HepG2 (cell line): ENCODE data around the gene TSPAN15. TPM values are rescaled to one million over a fixed set of nuclear protein-coding genes. Genes with fewer than 3 reads are reported as not detected.

ENCODE experiments used
- ATAC-seq: fragments of 200-7000 bp; cut with Tn5 transposase; 3 replicates; pipeline ENCODE4 v1.9.1; 2020; ENCODE audit warnings: mild to moderate bottlenecking, moderate library complexity
- BruUV-seq: library from RNA; stranded (reverse); fragments of 400-500 nt; replicated peaks from 2 replicates; lab custom pipeline; 2021; lab: Mats Ljungman, UMichigan
- CTCF ChIA-PET: fragments of 300-600 bp; formaldehyde crosslinking; extraction: SDS; loops from one replicate; lab custom pipeline; 2021; ENCODE audit warnings: low total read pairs, inconsistent platforms, low intra/inter-chr PET ratio; lab: Yijun Ruan, JAX
- POLR2A ChIA-PET: fragments of 350-600 bp; sonication (Branson Sonifier 250); formaldehyde crosslinking; loops from one replicate; lab custom pipeline; 2020; ENCODE audit warnings: antibody characterized with exemption, inconsistent platforms; lab: Yijun Ruan, JAX
- DNase-seq: peaks from one replicate; pipeline ENCODE4 v3.0.0-alpha.2; 2015; ENCODE audit warnings: low spot score
- FAIRE-seq: peaks from 3 replicates; lab custom pipeline; 2011; peaks lifted over from hg19 to GRCh38; lab: Jason Lieb, UNC
- H2AFZ ChIP-seq: one replicate; pipeline ENCODE4 v1.6.1; 2011; ENCODE audit warnings: low read length, inconsistent platforms
- H3K27ac ChIP-seq: fragments of 300-600 bp; 3 replicates; pipeline ENCODE4 v1.8.0; 2011; ENCODE audit warnings: mixed run types, mild to moderate bottlenecking, mixed read lengths, low read length, inconsistent platforms; ENCODE audit not compliant: insufficient read depth; ENCODE audit errors: extremely low read length
- H3K27me3 ChIP-seq, 2 experiments: fragments of 200-600 bp in 1 of 2; 2 replicates in 1 of 2; 3 replicates in 1 of 2; pipeline versions ENCODE4 v1.6.0 to v1.8.0; 2011; ENCODE audit warnings: low read length in 2 of 2, mild to moderate bottlenecking in 2 of 2, moderate library complexity in 2 of 2, inconsistent platforms in 1 of 2; ENCODE audit not compliant: insufficient read depth in 2 of 2, control insufficient read depth in 1 of 2
- H3K36me3 ChIP-seq, 2 experiments: fragments of 200-600 bp in 1 of 2; replicated peaks in 1 of 2; 2 replicates in 1 of 2; 3 replicates in 1 of 2; pipeline versions ENCODE4 v1.5.1 to v1.8.0; 2011; ENCODE audit warnings: low read length in 2 of 2, inconsistent platforms in 1 of 2; ENCODE audit not compliant: insufficient read depth in 2 of 2, control insufficient read depth in 1 of 2
- H3K4me1 ChIP-seq: 2 replicates; pipeline ENCODE4 v1.5.1; 2012; ENCODE audit warnings: low read length, inconsistent platforms; ENCODE audit not compliant: insufficient read depth
- H3K4me2 ChIP-seq: 2 replicates; pipeline ENCODE4 v1.6.0; 2011; ENCODE audit warnings: low read depth, low read length, inconsistent platforms
- H3K4me3 ChIP-seq, 3 experiments: fragments of 200-600 bp in 1 of 3; sonication (generic), shearing (Covaris generic) in 1 of 3; replicated peaks in 1 of 3; 2 replicates each; pipeline ENCODE4 v1.5.1; 2011 to 2016; ENCODE audit warnings: low read length in 3 of 3, inconsistent platforms in 2 of 3, low read depth in 2 of 3, mild to moderate bottlenecking in 2 of 3, control low read depth in 1 of 3, mixed read lengths in 1 of 3; ENCODE audit not compliant: insufficient read depth in 1 of 3
- H3K79me2 ChIP-seq: one replicate; pipeline ENCODE4 v1.6.1; 2011; ENCODE audit warnings: low read length, inconsistent platforms; ENCODE audit not compliant: insufficient read depth
- H3K9ac ChIP-seq: 2 replicates; pipeline ENCODE4 v1.6.0; 2011; ENCODE audit warnings: mild to moderate bottlenecking, low read depth, low read length, inconsistent platforms; ENCODE audit not compliant: insufficient read depth
- H3K9me3 ChIP-seq: 2 replicates; pipeline ENCODE4 v1.5.1; 2012; ENCODE audit warnings: mild to moderate bottlenecking, low read length
- H4K20me1 ChIP-seq: 2 replicates; pipeline ENCODE4 v1.6.0; 2011; ENCODE audit warnings: inconsistent platforms, mild to moderate bottlenecking, low read length, moderate library complexity; ENCODE audit not compliant: insufficient read depth
- ARID2 ChIP-seq: sonication (generic); formaldehyde crosslinking; IDR thresholded peaks from 2 replicates; pipeline ENCODE4 v1.8.1; 2022; ENCODE audit warnings: mild to moderate bottlenecking, missing genetic modification reagents, borderline replicate concordance
- ATF5 ChIP-seq: sonication (generic); formaldehyde crosslinking; IDR thresholded peaks from 2 replicates; pipeline ENCODE4 v1.4.0; 2020; ENCODE audit warnings: mild to moderate bottlenecking, low read depth, missing genetic modification reagents
- FOSL2 ChIP-seq: sonication (generic); formaldehyde crosslinking; IDR thresholded peaks from 2 replicates; pipeline ENCODE4 v1.4.0; 2020; ENCODE audit warnings: missing genetic modification reagents
- GATAD1 ChIP-seq: IDR thresholded peaks from 2 replicates; pipeline ENCODE4 v1.6.1; 2016; ENCODE audit warnings: missing genetic modification reagents, missing compliant biosample characterization
- HHEX ChIP-seq: IDR thresholded peaks from 2 replicates; pipeline ENCODE4 v1.6.1; 2016; ENCODE audit warnings: control low read depth
- HMGA1 ChIP-seq: sonication (generic); formaldehyde crosslinking; conservative IDR thresholded peaks from 2 replicates; pipeline ENCODE4 v1.4.0; 2020; ENCODE audit warnings: missing genetic modification reagents
- IRF9 ChIP-seq: sonication (generic); formaldehyde crosslinking; IDR thresholded peaks from 2 replicates; pipeline ENCODE4 v1.8.0; 2022; ENCODE audit warnings: missing genetic modification reagents, mild to moderate bottlenecking, borderline replicate concordance
- KLF15 ChIP-seq: sonication (generic); formaldehyde crosslinking; IDR thresholded peaks from 2 replicates; pipeline ENCODE4 v1.8.1; 2023; ENCODE audit warnings: borderline replicate concordance, mild to moderate bottlenecking, inconsistent platforms, missing genetic modification reagents, mixed read lengths
- TBL1XR1 ChIP-seq: fragments of 150-350 bp; IDR thresholded peaks from 2 replicates; pipeline ENCODE4 v1.6.1; 2014; ENCODE audit warnings: borderline replicate concordance, low read length; ENCODE audit not compliant: partially characterized antibody
- THAP8 ChIP-seq: sonication (generic); formaldehyde crosslinking; IDR thresholded peaks from 2 replicates; pipeline ENCODE4 v1.5.1; 2020; ENCODE audit warnings: missing genetic modification reagents, mild to moderate bottlenecking, borderline replicate concordance
- ZNF121 ChIP-seq: sonication (generic); formaldehyde crosslinking; IDR thresholded peaks from 2 replicates; pipeline ENCODE4 v1.5.0; 2020; ENCODE audit warnings: mild to moderate bottlenecking, missing genetic modification reagents
- ZNF276 ChIP-seq: sonication (generic); formaldehyde crosslinking; IDR thresholded peaks from 2 replicates; pipeline ENCODE4 v1.4.0; 2020; ENCODE audit warnings: mild to moderate bottlenecking, low read depth, missing genetic modification reagents
- ZNF296 ChIP-seq: sonication (generic); formaldehyde crosslinking; conservative IDR thresholded peaks from 2 replicates; pipeline ENCODE4 v1.5.0; 2020; ENCODE audit warnings: mild to moderate bottlenecking, missing genetic modification reagents
- ZNF382 ChIP-seq: sonication (generic); formaldehyde crosslinking; IDR thresholded peaks from 2 replicates; pipeline ENCODE4 v1.5.0; 2020; ENCODE audit warnings: missing genetic modification reagents, mild to moderate bottlenecking, borderline replicate concordance
- ZNF44 ChIP-seq: sonication (generic); formaldehyde crosslinking; IDR thresholded peaks from 2 replicates; pipeline ENCODE4 v1.5.1; 2020; ENCODE audit warnings: mild to moderate bottlenecking, missing genetic modification reagents
- ZNF615 ChIP-seq: sonication (generic); formaldehyde crosslinking; IDR thresholded peaks from 2 replicates; pipeline ENCODE4 v1.5.0; 2020; ENCODE audit warnings: mild to moderate bottlenecking, missing genetic modification reagents, borderline replicate concordance
- ZNF746 ChIP-seq: sonication (generic); formaldehyde crosslinking; IDR thresholded peaks from 2 replicates; pipeline ENCODE4 v1.8.0; 2022; ENCODE audit warnings: mild to moderate bottlenecking, missing genetic modification reagents
- ZNF766 ChIP-seq: sonication (generic); formaldehyde crosslinking; IDR thresholded peaks from 2 replicates; pipeline ENCODE4 v1.5.0; 2020; ENCODE audit warnings: missing genetic modification reagents, borderline replicate concordance
- ZNF780A ChIP-seq: sonication (generic); formaldehyde crosslinking; IDR thresholded peaks from 2 replicates; pipeline ENCODE4 v1.8.0; 2022; ENCODE audit warnings: mild to moderate bottlenecking, missing genetic modification reagents, moderate library complexity
- WGBS: methylation state at CpG from one replicate; pipeline ENCODE4 v1.1.6; 2017; ENCODE audit warnings: low lambda C conversion rate; 5-methylcytosine and 5-hydroxymethylcytosine counted together
- in situ Hi-C: cut with HindIII; loops from 2 replicates; pipeline ENCODE4 v1.10.0; 2017; ENCODE audit warnings: low pct_unique_long_range_greater_than_20kb; ENCODE audit not compliant: extremely low pct_ligation_motif_present
- intact Hi-C: fragments of 100-400 bp; cut with micrococcal nuclease; formaldehyde crosslinking; loops from one replicate; pipeline ENCODE4 v1.10.0; 2022; ENCODE audit not compliant: unreplicated experiment
- polyA plus RNA-seq, 8 experiments: library from polyadenylated mRNA; depleted of rRNA in 3 of 8; stranded (reverse) in 7 of 8; unstranded in 1 of 8; fragments of >200 nt; fragmentation: Illumina TruSeq in 4 of 8; extraction: Trizol in 4 of 8; gene quantifications; 2 replicates each; pipeline versions ENCODE4 v1.2.1 to v1.2.3, GENCODE V29; 2011 to 2016; ENCODE audit warnings: low read depth in 4 of 8, missing spikeins in 1 of 8, mixed read lengths in 1 of 8; ENCODE audit not compliant: insufficient read depth in 1 of 8
- total RNA-seq, 5 experiments: library from RNA; depleted of rRNA; stranded (reverse); fragments of >200 nt; fragmentation: Illumina TruSeq; extraction: Trizol; gene quantifications; 2 replicates each; pipeline ENCODE4 v1.2.3, GENCODE V29; 2016; ENCODE audit warnings: low read depth in 1 of 5

Gene TSPAN15
- total and polyA plus RNA-seq, 2 of the 13 experiments (the other 11 are each of a cell fraction or from before 2014, with no cell fraction given) = 0.27 to 3.2 TPM

GRCh38 chr10:69456880-69457693 lies 5.8 kb downstream of the TSPAN15 start (continued):
- TF ChIP-seq FOSL2 (CRISPR knock-in tag) = no peak
- no peak for TF ChIP-seq ZNF615 (CRISPR knock-in tag)
- TF ChIP-seq IRF9 (CRISPR knock-in tag) = no peak
- TF ChIP-seq ZNF296 = no peak

DNA sequence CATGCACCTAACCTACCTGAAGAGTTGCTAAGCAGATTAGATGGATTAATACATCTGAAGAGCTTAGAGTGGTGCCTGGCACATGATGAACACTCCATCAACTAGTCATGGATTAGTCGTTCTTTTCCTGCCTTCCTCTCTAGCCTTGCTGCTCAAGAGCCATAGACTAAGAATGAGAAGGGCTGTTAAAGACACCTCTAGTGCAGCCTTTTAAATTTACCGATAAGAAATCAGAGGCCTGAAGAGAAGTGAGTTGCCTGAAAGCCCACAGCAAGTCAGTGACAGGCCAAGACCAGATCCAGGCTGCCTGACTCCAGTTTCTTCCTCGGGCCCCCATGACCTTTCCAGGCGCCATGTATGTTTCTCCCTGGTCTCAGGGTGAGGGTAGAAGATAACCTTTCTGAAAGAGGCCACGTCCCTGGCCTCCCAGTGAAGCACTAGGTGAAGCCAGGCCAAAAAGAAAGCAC lies 6.5 kb downstream of the TSPAN15 start:
- Histone ChIP-seq H3K9me3 (no peaks in the 10 kb centered on the region), H3K4me2 (no peak overlapping the region), H3K79me2 (no peaks in the 10 kb centered on the region), H3K27me3 (peaks cover 0 to 1% of the 10 kb centered on the region in 2 experiments; a peak in 2 of 5 replicates), H3K36me3 (no peaks in the 10 kb centered on the region; a peak in 1 of 5 replicates), H2AFZ (no peak overlapping the region), H3K9ac (no peak overlapping the region), H3K4me1 (peaks cover 16% of the 10 kb centered on the region; the same call in 1 of the 2 replicates), H4K20me1 (no peaks in the 10 kb centered on the region), H3K4me3 (no peak overlapping the region), H3K27ac (no peak overlapping the region)
- no TSS peak for BruUV-seq
- ATAC-seq (no peak), FAIRE-seq (no peak), DNase-seq (no peak)
- WGBS = 46% methylated on average over 5 of the region's 5 CpGs
- POLR2A ChIA-PET = no interaction called here
- CTCF ChIA-PET = no interaction called here
- in situ Hi-C loops = no loop called here
- intact Hi-C loops = no loop called here
- TF ChIP-seq KLF15 (CRISPR knock-in tag) (no peak), ZNF766 (CRISPR knock-in tag) (no peak), ATF5 (CRISPR knock-in tag) (no peak), THAP8 (CRISPR knock-in tag) (no peak), ZNF382 (no peak), TBL1XR1 (no peak), ARID2 (no peak), ZNF276 (no peak), ZNF746 (CRISPR knock-in tag) (no peak), ZNF44 (CRISPR knock-in tag) (no peak), ZNF121 (CRISPR knock-in tag) (no peak), HMGA1 (CRISPR knock-in tag) (no peak), HHEX (no peak), GATAD1 (CRISPR knock-in tag) (no peak), ZNF780A (no peak)
